H1 (cell line): ENCODE measurements around the gene WDR59. TPM values are rescaled to one million over a fixed set of nuclear protein-coding genes. Genes with fewer than 3 reads are reported as not detected.

Experiments
- CTCF ChIA-PET: fragments of 300-600 bp; sonication (Branson Sonifier 250); formaldehyde crosslinking; loops from one replicate; lab custom pipeline; 2021; ENCODE audit not compliant: partially characterized antibody; lab: Charles Lee
- POLR2A ChIA-PET: fragments of 300-600 bp; sonication (Branson Sonifier 250); formaldehyde crosslinking; loops from one replicate; lab custom pipeline; 2021; ENCODE audit warnings: inconsistent platforms; ENCODE audit not compliant: partially characterized antibody; lab: Charles Lee
- DNase-seq, 2 experiments: peaks; one replicate each; pipeline versions ENCODE4 v3.0.0 to v3.0.0-alpha.2; 2010 to 2022; ENCODE audit warnings: low spot score in 2 of 2, low read depth in 1 of 2, mixed read lengths in 1 of 2
- FAIRE-seq: peaks from 2 replicates; lab custom pipeline; 2011; peaks lifted over from hg19 to GRCh38; lab: Jason Lieb, UNC
- H2AFZ ChIP-seq: 2 replicates; pipeline ENCODE4 v1.8.1; 2012; ENCODE audit warnings: low read length, inconsistent platforms
- H2AK5ac ChIP-seq: 2 replicates; pipeline ENCODE4 v1.6.1; 2013; ENCODE audit warnings: low read depth, low read length
- H2BK120ac ChIP-seq: replicated peaks from 2 replicates; pipeline ENCODE3; 2013; ENCODE audit warnings: low read depth, low read length, inconsistent platforms
- H2BK12ac ChIP-seq: 2 replicates; pipeline ENCODE4 v1.6.1; 2013; ENCODE audit warnings: low read depth, low read length
- H2BK15ac ChIP-seq: 2 replicates; pipeline ENCODE4 v1.6.1; 2013; ENCODE audit warnings: low read length
- H2BK20ac ChIP-seq: 2 replicates; pipeline ENCODE4 v1.6.1; 2013; ENCODE audit warnings: low read length
- H2BK5ac ChIP-seq: 2 replicates; pipeline ENCODE4 v1.6.1; 2013; ENCODE audit warnings: low read depth, low read length
- H3K14ac ChIP-seq: 2 replicates; pipeline ENCODE4 v1.6.1; 2013; ENCODE audit warnings: inconsistent platforms; ENCODE audit not compliant: insufficient read length
- H3K18ac ChIP-seq: 2 replicates; pipeline ENCODE4 v1.6.1; 2013; ENCODE audit warnings: low read length; ENCODE audit errors: extremely low read depth
- H3K23ac ChIP-seq: 2 replicates; pipeline ENCODE4 v1.6.1; 2013; ENCODE audit warnings: inconsistent platforms; ENCODE audit not compliant: insufficient read length
- H3K23me2 ChIP-seq: 2 replicates; pipeline ENCODE4 v1.6.1; 2013; ENCODE audit warnings: low read depth, low read length
- H3K27ac ChIP-seq: 2 replicates; pipeline ENCODE4 v1.6.1; 2011; ENCODE audit warnings: low read depth, low read length, inconsistent platforms
- H3K27me3 ChIP-seq, 4 experiments: replicated peaks in 1 of 4; 1 replicate in 1 of 4; 2 replicates in 3 of 4; pipeline versions ENCODE4 v1.6.1 to v1.8.1; 2011 to 2013; ENCODE audit warnings: low read length in 3 of 4, mild to moderate bottlenecking in 3 of 4, inconsistent platforms in 2 of 4, mixed read lengths in 2 of 4, moderate library complexity in 1 of 4; ENCODE audit not compliant: control insufficient read depth in 3 of 4, insufficient read depth in 3 of 4; ENCODE audit errors: extremely low read depth in 1 of 4
- H3K36me3 ChIP-seq, 4 experiments: 2 replicates each; pipeline versions ENCODE4 v1.6.1 to v1.8.1; 2011 to 2013; ENCODE audit warnings: mild to moderate bottlenecking in 4 of 4, low read length in 3 of 4, moderate library complexity in 2 of 4, control low read depth in 1 of 4, inconsistent platforms in 1 of 4; ENCODE audit not compliant: insufficient read depth in 4 of 4, control insufficient read depth in 2 of 4
- H3K4ac ChIP-seq: replicated peaks from 2 replicates; pipeline ENCODE3; 2013; ENCODE audit warnings: low read length, low read depth, mixed read lengths, inconsistent platforms; ENCODE audit not compliant: insufficient read length
- H3K4me1 ChIP-seq, 4 experiments: replicated peaks in 1 of 4; 1 replicate in 1 of 4; 2 replicates in 3 of 4; pipeline versions ENCODE4 v1.6.1 to v1.8.1; 2011 to 2013; ENCODE audit warnings: low read length in 3 of 4, inconsistent platforms in 2 of 4, mixed read lengths in 1 of 4; ENCODE audit not compliant: insufficient read depth in 4 of 4, control insufficient read depth in 3 of 4
- H3K4me2 ChIP-seq, 2 experiments: 2 replicates each; pipeline versions ENCODE4 v1.6.1 to v1.8.1; 2011 to 2013; ENCODE audit warnings: low read depth in 2 of 2, low read length in 2 of 2, control low read depth in 1 of 2, inconsistent platforms in 1 of 2, mild to moderate bottlenecking in 1 of 2; ENCODE audit not compliant: insufficient read depth in 1 of 2
- H3K4me3 ChIP-seq, 4 experiments: fragments of 200-600, 300-600 bp in 1 of 4; sonication (generic), shearing (Covaris generic), sonication (Bioruptor Twin) in 1 of 4; 2 replicates each; pipeline versions ENCODE4 v1.5.1 to v1.8.1; 2011 to 2016; ENCODE audit warnings: low read length in 4 of 4, low read depth in 3 of 4, control low read depth in 2 of 4, inconsistent platforms in 2 of 4, mild to moderate bottlenecking in 2 of 4, mixed read lengths in 1 of 4, moderate library complexity in 1 of 4; ENCODE audit not compliant: insufficient read depth in 2 of 4; ENCODE audit errors: extremely low read depth in 1 of 4
- H3K56ac ChIP-seq: replicated peaks from 2 replicates; pipeline ENCODE3; 2013; ENCODE audit warnings: low read depth, mild to moderate bottlenecking, mixed read lengths, low read length, inconsistent platforms; ENCODE audit not compliant: insufficient read length
- H3K79me1 ChIP-seq: 2 replicates; pipeline ENCODE4 v1.6.1; 2013; ENCODE audit warnings: low read depth, low read length, control low read depth
- H3K79me2 ChIP-seq, 2 experiments: 2 replicates each; pipeline versions ENCODE4 v1.6.1 to v1.8.1; 2012 to 2013; ENCODE audit warnings: low read length in 2 of 2, mild to moderate bottlenecking in 2 of 2, inconsistent platforms in 1 of 2; ENCODE audit not compliant: insufficient read depth in 2 of 2, control insufficient read depth in 1 of 2
- H3K9ac ChIP-seq, 4 experiments: replicated peaks in 1 of 4; 1 replicate in 1 of 4; 2 replicates in 3 of 4; pipeline versions ENCODE4 v1.6.1 to v1.8.1; 2011 to 2013; ENCODE audit warnings: low read depth in 3 of 4, low read length in 3 of 4, control low read depth in 2 of 4, mild to moderate bottlenecking in 2 of 4, moderate library complexity in 2 of 4, inconsistent platforms in 1 of 4; ENCODE audit errors: extremely low read depth in 1 of 4
- H3K9me3 ChIP-seq, 2 experiments: 2 replicates each; pipeline versions ENCODE4 v1.6.1 to v1.8.1; 2012 to 2013; ENCODE audit warnings: mild to moderate bottlenecking in 2 of 2, moderate library complexity in 2 of 2, control low read depth in 1 of 2, inconsistent platforms in 1 of 2, low read depth in 1 of 2, low read length in 1 of 2, mixed read lengths in 1 of 2; ENCODE audit not compliant: insufficient read depth in 2 of 2
- H4K20me1 ChIP-seq, 2 experiments: replicated peaks in 1 of 2; 2 replicates each; pipeline versions ENCODE3 to v1.8.1; 2011 to 2013; ENCODE audit warnings: inconsistent platforms in 2 of 2, low read length in 2 of 2, mild to moderate bottlenecking in 1 of 2; ENCODE audit not compliant: insufficient read depth in 2 of 2, control insufficient read depth in 1 of 2
- H4K5ac ChIP-seq: 2 replicates; pipeline ENCODE4 v1.6.1; 2013; ENCODE audit warnings: low read length, low read depth, mixed read lengths, inconsistent platforms; ENCODE audit not compliant: insufficient read length
- H4K8ac ChIP-seq: 2 replicates; pipeline ENCODE4 v1.8.0; 2013; ENCODE audit warnings: mild to moderate bottlenecking, moderate library complexity, low read length, inconsistent platforms; ENCODE audit not compliant: insufficient read depth; ENCODE audit errors: extremely low read depth
- H4K91ac ChIP-seq: replicated peaks from 2 replicates; pipeline ENCODE3; 2013; ENCODE audit warnings: low read length, mixed read lengths, inconsistent platforms; ENCODE audit not compliant: insufficient read length
- BRCA1 ChIP-seq: IDR thresholded peaks from 2 replicates; pipeline ENCODE4 v1.6.1; 2012; ENCODE audit warnings: low read depth, low read length, improper control_type of control experiment
- CHD1 ChIP-seq: IDR thresholded peaks from 2 replicates; pipeline ENCODE4 v1.6.1; 2012; ENCODE audit warnings: low read depth, low read length, improper control_type of control experiment
- CTBP2 ChIP-seq: IDR thresholded peaks from 2 replicates; pipeline ENCODE4 v1.7.0; 2011; ENCODE audit warnings: borderline replicate concordance, mild to moderate bottlenecking, moderate library complexity, mixed read lengths, low read length; ENCODE audit not compliant: insufficient read depth, insufficient read length
- GTF2F1 ChIP-seq: IDR thresholded peaks from 2 replicates; pipeline ENCODE4 v1.6.1; 2012; ENCODE audit warnings: low read depth, low read length, improper control_type of control experiment, borderline replicate concordance
- PHF8 ChIP-seq: fragments of 200-600 bp; sonication (generic); conservative IDR thresholded peaks from 2 replicates; pipeline ENCODE4 v1.7.1; 2012; ENCODE audit warnings: low read depth, mild to moderate bottlenecking, inconsistent platforms, low read length, moderate library complexity
- TBP ChIP-seq: IDR thresholded peaks from 2 replicates; pipeline ENCODE4 v1.6.1; 2011; ENCODE audit warnings: low read depth, low read length, improper control_type of control experiment
- YY1 ChIP-seq: IDR thresholded peaks from 2 replicates; pipeline ENCODE4 v1.6.1; 2011; ENCODE audit warnings: low read depth, mild to moderate bottlenecking, low read length
- ZNF274 ChIP-seq: IDR thresholded peaks from 2 replicates; pipeline ENCODE4 v1.7.0; 2012; ENCODE audit warnings: low read length, borderline replicate concordance; ENCODE audit errors: extremely low read depth
- WGBS, 2 experiments: shearing (Covaris generic) in 1 of 2; methylation state at CpG; one replicate each; pipeline versions ENCODE4 v1.1.6 to v1.1.7; 2013 to 2015; ENCODE audit warnings: low lambda C conversion rate in 2 of 2, mixed read lengths in 2 of 2, inconsistent platforms in 1 of 2, low coverage in 1 of 2, missing lambda C conversion rate in 1 of 2; ENCODE audit not compliant: insufficient replicate concordance in 2 of 2, insufficient coverage in 1 of 2, insufficient read length in 1 of 2; ENCODE audit errors: extremely low coverage in 1 of 2, missing lambda C conversion rate in 1 of 2; 5-methylcytosine and 5-hydroxymethylcytosine counted together
- polyA plus RNA-seq, 7 experiments: library from polyadenylated mRNA; depleted of rRNA in 3 of 7; stranded (reverse) in 5 of 7; unstranded in 2 of 7; fragments of >200 nt in 5 of 7; fragments of 200-250 nt in 2 of 7; gene quantifications; 1 replicate in 5 of 7; 2 replicates in 1 of 7; 4 replicates in 1 of 7; pipeline versions ENCODE4 v1.2.1 to v1.2.3, GENCODE V29; 2011 to 2013; ENCODE audit warnings: missing spikeins in 2 of 7, mixed read lengths in 2 of 7
- total RNA-seq: library from RNA; stranded (reverse); fragmentation: NEBNext Ultra II Directional; extraction: Animal tissue kit (Norgen Biotek cat#: 25700); gene quantifications from 2 replicates; pipeline ENCODE4 v1.2.1, GENCODE V29; 2021

WDR59 gene
- total and polyA plus RNA-seq, 2 of the 8 experiments (the other 6 are each of a cell fraction or from before 2014, with no cell fraction given): 84.2 to 124 TPM

- Histone ChIP-seq H2AFZ (no peak overlapping the region), H4K5ac (no peak overlapping the region), H2BK15ac (no peak overlapping the region), H3K9ac (no peak overlapping the region), H3K4me3 (no peak overlapping the region), H3K27me3 (no peaks in the 10 kb centered on the region), H3K14ac (no peak overlapping the region), H2AK5ac (no peak overlapping the region), H2BK20ac (no peak overlapping the region), H3K36me3 (peaks cover 5 to 61% (median 29%) of the 10 kb centered on the region in 4 experiments; a peak in 6 of 8 replicates), H2BK120ac (no peak overlapping the region), H3K79me1 (peaks cover 2% of the 10 kb centered on the region; the same call in 1 of the 2 replicates), H3K56ac (no peak overlapping the region), H3K23ac (no peak overlapping the region), H3K23me2 (no peaks in the 10 kb centered on the region), H3K79me2 (no peaks in the 10 kb centered on the region), H3K4ac (no peak overlapping the region), H2BK12ac (no peak overlapping the region), H3K4me1 (no peaks in the 10 kb centered on the region), H3K27ac (no peak overlapping the region), H4K20me1 (no peaks in the 10 kb centered on the region), H2BK5ac (no peak overlapping the region), H4K8ac (no peak overlapping the region), H3K4me2 (no peak overlapping the region), H3K9me3 (no peaks in the 10 kb centered on the region), H3K18ac (no peak overlapping the region), H4K91ac (no peak overlapping the region)
- 96% methylated on average over 8 of the region's 8 CpGs; no CpG with 5 or more reads in 1 of the 2 experiments for WGBS, 2 experiments
- no peak for DNase-seq
- ChIA-PET POLR2A (interaction anchor here (1.6 kb wide), 1 partner anchor 11 kb away, joined by 5 read pairs; no protein-coding TSS in a partner anchor), CTCF (interaction anchor here (1.0 to 1.6 kb wide), 2 partner anchors 80 to 169 kb away, joined by 3 read pairs; no protein-coding TSS in a partner anchor)
- FAIRE-seq: no peak
- TF ChIP-seq YY1: no peak
- TF ChIP-seq PHF8: no peak
- TF ChIP-seq ZNF274: no peak
- no peak for TF ChIP-seq BRCA1
- no peak for TF ChIP-seq TBP
- no peak for TF ChIP-seq CHD1
- no peak for TF ChIP-seq GTF2F1
- TF ChIP-seq CTBP2: no peak
Observed at GRCh38 chr16:74942566-74942965, 42.4 kb downstream of the WDR59 start.
